ENCODE results near the gene MRPL23. TPM values are rescaled to one million over a fixed set of nuclear protein-coding genes. Genes with fewer than 3 reads are reported as not detected.
"Not testable (repeated sequence)": the region's sequence is repeated elsewhere in the genome, so short reads cannot be mapped to it uniquely, and the experiment has no call there.

Gene MRPL23
- polyA plus RNA-seq, 1 experiment, result 63.3 TPM

DNA sequence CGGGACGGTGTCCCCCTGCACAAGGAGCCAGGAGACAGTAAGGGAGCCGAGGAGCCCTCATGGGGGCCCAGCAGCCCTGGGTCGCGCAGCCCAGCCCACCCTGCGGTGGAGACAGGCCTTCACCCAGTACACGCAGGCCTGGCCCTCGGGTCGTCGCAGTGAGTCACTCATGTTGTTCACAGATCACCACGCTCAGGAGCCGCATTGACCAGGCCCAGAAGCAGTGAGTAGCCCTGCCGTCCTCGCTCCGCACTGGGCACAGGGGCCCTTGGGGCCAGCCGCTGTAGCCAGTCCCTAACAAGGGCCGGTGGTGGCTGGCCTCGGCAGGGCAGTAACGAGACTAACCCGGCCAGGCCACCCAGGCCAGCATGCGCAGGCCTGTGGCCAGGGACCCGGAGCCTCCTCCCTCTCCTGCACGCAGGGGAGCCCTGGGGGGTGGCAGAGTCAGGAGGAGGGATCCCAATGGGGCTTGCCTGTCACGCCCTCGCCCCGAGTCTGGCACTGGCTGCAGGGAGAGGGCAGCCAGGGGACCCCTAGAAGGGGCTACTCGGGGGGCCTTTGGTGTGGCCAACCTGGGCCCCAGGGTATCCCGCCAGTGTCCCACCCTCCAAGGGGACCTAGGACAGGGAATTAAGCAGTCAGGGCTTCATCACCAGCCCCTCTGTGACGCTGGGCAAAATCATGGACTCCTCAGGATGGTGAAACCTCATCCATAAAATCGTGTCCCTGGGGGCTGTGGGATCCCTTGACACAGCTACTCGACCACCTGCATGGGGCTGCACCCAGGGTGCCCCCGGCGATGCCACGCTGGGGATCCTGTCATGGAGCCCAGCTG, 10.1 kb upstream of the MRPL23 start:
- Histone ChIP-seq H3K4me3 (ENCODE audit: low read depth, low read length) (no peak overlapping the region), H3K27me3 (ENCODE audit: control insufficient read depth, insufficient read depth, low read length) (peaks cover 9% of the 10 kb centered on the region), H3K27ac (ENCODE audit: low read depth, low read length) (no peak overlapping the region), H3K9me3 (ENCODE audit: control insufficient read depth, insufficient read depth, low read length) (no peaks in the 10 kb centered on the region; the same call in 1 of the 2 replicates)
- TF ChIP-seq, protein P1, sequence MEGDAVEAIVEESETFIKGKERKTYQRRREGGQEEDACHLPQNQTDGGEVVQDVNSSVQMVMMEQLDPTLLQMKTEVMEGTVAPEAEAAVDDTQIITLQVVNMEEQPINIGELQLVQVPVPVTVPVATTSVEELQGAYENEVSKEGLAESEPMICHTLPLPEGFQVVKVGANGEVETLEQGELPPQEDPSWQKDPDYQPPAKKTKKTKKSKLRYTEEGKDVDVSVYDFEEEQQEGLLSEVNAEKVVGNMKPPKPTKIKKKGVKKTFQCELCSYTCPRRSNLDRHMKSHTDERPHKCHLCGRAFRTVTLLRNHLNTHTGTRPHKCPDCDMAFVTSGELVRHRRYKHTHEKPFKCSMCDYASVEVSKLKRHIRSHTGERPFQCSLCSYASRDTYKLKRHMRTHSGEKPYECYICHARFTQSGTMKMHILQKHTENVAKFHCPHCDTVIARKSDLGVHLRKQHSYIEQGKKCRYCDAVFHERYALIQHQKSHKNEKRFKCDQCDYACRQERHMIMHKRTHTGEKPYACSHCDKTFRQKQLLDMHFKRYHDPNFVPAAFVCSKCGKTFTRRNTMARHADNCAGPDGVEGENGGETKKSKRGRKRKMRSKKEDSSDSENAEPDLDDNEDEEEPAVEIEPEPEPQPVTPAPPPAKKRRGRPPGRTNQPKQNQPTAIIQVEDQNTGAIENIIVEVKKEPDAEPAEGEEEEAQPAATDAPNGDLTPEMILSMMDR (IDR thresholded peaks at IDR 0.05; ENCODE audit: low read depth, low read length), result no peak
- no peak for DNase-seq (ENCODE audit: low read depth, low spot score)
- ChIA-PET CTCF (no interaction called here), POLR2A (no interaction called here)

DNA sequence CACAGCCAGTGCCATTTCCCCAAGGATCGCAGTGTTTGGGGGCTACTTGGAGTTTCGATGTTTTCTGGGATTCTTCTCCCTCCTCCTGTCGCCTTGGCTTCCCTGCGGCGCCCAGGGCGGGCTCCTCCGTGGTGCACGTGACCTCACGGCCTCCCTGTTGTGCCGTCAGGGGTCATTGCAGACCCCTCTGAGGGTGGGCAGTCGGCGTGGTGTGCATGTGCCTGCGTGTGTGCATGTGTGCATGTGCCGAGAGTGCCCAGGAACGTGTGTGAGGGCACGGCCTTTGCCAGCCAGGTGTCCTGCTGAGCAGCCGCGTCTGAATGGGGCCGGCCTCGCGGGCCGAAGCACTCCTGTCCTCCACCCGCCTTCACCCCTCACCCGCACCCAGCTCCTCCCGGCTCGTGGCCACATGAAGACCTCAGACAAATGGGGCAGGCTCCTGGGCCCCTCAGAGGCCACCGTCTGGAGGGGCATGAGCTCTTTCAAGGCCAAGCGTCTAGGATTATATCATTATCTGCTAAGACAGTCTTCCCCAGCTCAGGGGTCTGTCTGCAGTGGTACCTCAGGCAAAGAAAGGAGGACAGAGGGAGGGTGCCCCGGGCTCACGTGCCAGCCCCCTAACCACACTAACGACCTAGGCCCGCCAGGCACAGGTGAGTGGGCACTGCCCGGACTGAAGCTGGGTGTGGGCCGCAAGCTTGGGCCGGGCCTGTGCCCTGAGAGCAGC, 9.4 kb upstream of the MRPL23 start:
- Histone ChIP-seq H3K27ac (ENCODE audit: low read depth, low read length) (no peak overlapping the region), H3K4me3 (ENCODE audit: low read depth, low read length) (no peak overlapping the region), H3K27me3 (ENCODE audit: control insufficient read depth, insufficient read depth, low read length) (peaks cover 6% of the 10 kb centered on the region), H3K9me3 (ENCODE audit: control insufficient read depth, insufficient read depth, low read length) (no peaks in the 10 kb centered on the region; the same call in 1 of the 2 replicates)
- ChIA-PET POLR2A (no interaction called here), CTCF (no interaction called here)
- TF ChIP-seq, protein P1 (IDR thresholded peaks at IDR 0.05; ENCODE audit: low read depth, low read length), result no peak
- no peak for DNase-seq (ENCODE audit: low read depth, low spot score)

GRCh38 chr11:1938343-1939005, 8.7 kb upstream of the MRPL23 start:
- TF ChIP-seq, protein P1 (IDR thresholded peaks at IDR 0.05; ENCODE audit: low read depth, low read length), result no peak
- ChIA-PET CTCF (no interaction called here), POLR2A (no interaction called here)
- DNase-seq (ENCODE audit: low read depth, low spot score), result no peak
- Histone ChIP-seq H3K27ac (ENCODE audit: low read depth, low read length) (no peak overlapping the region), H3K27me3 (ENCODE audit: control insufficient read depth, insufficient read depth, low read length) (peaks cover 6% of the 10 kb centered on the region), H3K4me3 (ENCODE audit: low read depth, low read length) (no peak overlapping the region), H3K9me3 (ENCODE audit: control insufficient read depth, insufficient read depth, low read length) (no peaks in the 10 kb centered on the region; the same call in 1 of the 2 replicates)

- ChIA-PET POLR2A (no interaction called here), CTCF (no interaction called here)
- no peak for DNase-seq (ENCODE audit: low read depth, low spot score)
- no peaks in the 10 kb centered on the region; the same call in 1 of the 2 replicates for H3K9me3 ChIP-seq (ENCODE audit: control insufficient read depth, insufficient read depth, low read length)
- H3K27me3 ChIP-seq (ENCODE audit: control insufficient read depth, insufficient read depth, low read length), result peaks cover 5% of the 10 kb centered on the region
- no peak overlapping the region for H3K27ac ChIP-seq (ENCODE audit: low read depth, low read length)
- TF ChIP-seq, protein P1 (IDR thresholded peaks at IDR 0.05; ENCODE audit: low read depth, low read length), result no peak
- H3K4me3 ChIP-seq (ENCODE audit: low read depth, low read length), result no peak overlapping the region
These were observed 8.0 kb upstream of the MRPL23 start for GRCh38 chr11:1939006-1939625.

GRCh38 chr11:1939788-1940187, 7.3 kb upstream of the MRPL23 start:
- H3K9me3 ChIP-seq (ENCODE audit: control insufficient read depth, insufficient read depth, low read length); POLR2A ChIA-PET; DNase-seq (ENCODE audit: low read depth, low spot score); CTCF ChIA-PET; H3K27ac ChIP-seq (ENCODE audit: low read depth, low read length); H3K4me3 ChIP-seq (ENCODE audit: low read depth, low read length); H3K27me3 ChIP-seq (ENCODE audit: control insufficient read depth, insufficient read depth, low read length): not testable (repeated sequence)

All from AG04450 (cell line).